K562 (cell line): ENCODE results near the gene CFAP97D2. TPM values are rescaled to one million over a fixed set of nuclear protein-coding genes. Genes with fewer than 3 reads are reported as not detected.

ENCODE experiments used
- ATAC-seq: fragments of 200-7000 bp; cut with Tn5 transposase; 3 replicates; pipeline ENCODE4 v1.9.1; 2020; ENCODE audit warnings: moderate library complexity
- BruUV-seq: library from RNA; stranded (reverse); fragments of 400-500 nt; replicated peaks from 2 replicates; lab custom pipeline; 2021; lab: Mats Ljungman, UMichigan
- CTCF ChIA-PET: fragments of 300-600 bp; formaldehyde crosslinking; extraction: SDS; loops from one replicate; lab custom pipeline; 2021; ENCODE audit warnings: low intra/inter-chr PET ratio; lab: Yijun Ruan, JAX
- POLR2A ChIA-PET: fragments of 300-600, 350-650 bp; sonication (Branson Sonifier 250); formaldehyde crosslinking; extraction: SDS; loops from one replicate; lab custom pipeline; 2021; ENCODE audit warnings: antibody characterized with exemption, inconsistent platforms; lab: Yijun Ruan, JAX
- DNase-seq, 4 experiments: peaks; one replicate each; pipeline versions ENCODE4 v3.0.0 to v3.0.0-alpha.2; 2011 to 2018; ENCODE audit warnings: low spot score in 3 of 4, mixed read lengths in 3 of 4; ENCODE audit errors: extremely low read depth in 1 of 4
- FAIRE-seq: peaks from 2 replicates; lab custom pipeline; 2011; peaks lifted over from hg19 to GRCh38; lab: Jason Lieb, UNC
- H2AFZ ChIP-seq: 2 replicates; pipeline ENCODE4 v1.6.0; 2011; ENCODE audit warnings: low read depth, low read length, control low read depth, inconsistent platforms
- H3K27ac ChIP-seq: fragments of 200-600 bp; 3 replicates; pipeline ENCODE4 v1.8.0; 2011; ENCODE audit warnings: low read depth, mild to moderate bottlenecking, control low read depth, inconsistent platforms, low read length, moderate library complexity, mixed read lengths; ENCODE audit errors: extremely low read depth
- H3K27me3 ChIP-seq, 2 experiments: fragments of 300-600 bp in 1 of 2; 2 replicates in 1 of 2; 3 replicates in 1 of 2; pipeline versions ENCODE4 v1.6.0 to v1.8.0; 2011; ENCODE audit warnings: inconsistent platforms in 2 of 2, low read length in 2 of 2, mild to moderate bottlenecking in 1 of 2, mixed read lengths in 1 of 2, moderate library complexity in 1 of 2; ENCODE audit not compliant: control insufficient read depth in 2 of 2, insufficient read depth in 2 of 2
- H3K36me3 ChIP-seq: fragments of 300-600 bp; 3 replicates; pipeline ENCODE4 v1.8.0; 2011; ENCODE audit warnings: mild to moderate bottlenecking, low read length, inconsistent platforms; ENCODE audit not compliant: control insufficient read depth, insufficient read depth
- H3K4me1 ChIP-seq, 2 experiments: fragments of 200-600 bp in 1 of 2; replicated peaks in 1 of 2; 2 replicates in 1 of 2; 3 replicates in 1 of 2; pipeline versions ENCODE4 v1.5.1 to v1.8.0; 2011; ENCODE audit warnings: inconsistent platforms in 2 of 2, low read length in 2 of 2, mild to moderate bottlenecking in 1 of 2, mixed read lengths in 1 of 2, moderate library complexity in 1 of 2; ENCODE audit not compliant: control insufficient read depth in 2 of 2, insufficient read depth in 2 of 2
- H3K4me2 ChIP-seq: 2 replicates; pipeline ENCODE4 v1.6.1; 2011; ENCODE audit warnings: low read length, control low read depth, inconsistent platforms, mixed read lengths; ENCODE audit not compliant: insufficient read depth
- H3K4me3 ChIP-seq: fragments of 200-600 bp; sonication (generic), shearing (Covaris generic); 2 replicates; pipeline ENCODE4 v1.5.1; 2016; ENCODE audit warnings: control low read depth, inconsistent platforms
- H3K79me2 ChIP-seq: fragments of 200-600 bp; 3 replicates; pipeline ENCODE4 v1.8.0; 2011; ENCODE audit warnings: low read length, inconsistent platforms; ENCODE audit not compliant: control insufficient read depth, insufficient read depth
- H3K9ac ChIP-seq, 2 experiments: 2 replicates each; pipeline versions ENCODE4 v1.6.0 to v1.6.1; 2011; ENCODE audit warnings: low read depth in 2 of 2, low read length in 2 of 2, control low read depth in 1 of 2, inconsistent platforms in 1 of 2, mild to moderate bottlenecking in 1 of 2, mixed read lengths in 1 of 2; ENCODE audit not compliant: insufficient read depth in 1 of 2
- H3K9me1 ChIP-seq: one replicate; pipeline ENCODE4 v1.6.0; 2011; ENCODE audit warnings: inconsistent platforms, mild to moderate bottlenecking, low read length, moderate library complexity; ENCODE audit not compliant: control insufficient read depth, insufficient read depth
- H3K9me3 ChIP-seq: replicated peaks from 2 replicates; pipeline ENCODE4 v1.5.1; 2011; ENCODE audit warnings: low read depth, low read length, inconsistent platforms; ENCODE audit not compliant: control insufficient read depth, insufficient read depth
- H4K20me1 ChIP-seq: replicated peaks from 2 replicates; pipeline ENCODE4 v1.6.1; 2011; ENCODE audit warnings: low read length, inconsistent platforms, mixed read lengths; ENCODE audit not compliant: control insufficient read depth, insufficient read depth
- BHLHE40 ChIP-seq: IDR thresholded peaks from 2 replicates; pipeline ENCODE4 v1.6.1; 2011; ENCODE audit warnings: low read length, improper control_type of control experiment
- BRD9 ChIP-seq: fragments of 450-650 bp; IDR thresholded peaks from 2 replicates; pipeline ENCODE4 v1.6.1; 2018; ENCODE audit warnings: low read depth; ENCODE audit not compliant: partially characterized antibody
- CCNT2 ChIP-seq: IDR thresholded peaks from 2 replicates; pipeline ENCODE4 v1.6.1; 2011; ENCODE audit warnings: borderline replicate concordance, low read depth, mild to moderate bottlenecking, moderate library complexity, mixed read lengths, low read length; ENCODE audit not compliant: insufficient read length; ENCODE audit errors: extremely low read depth
- HES1 ChIP-seq: fragments of 450-650 bp; IDR thresholded peaks from 2 replicates; pipeline ENCODE4 v1.6.1; 2016; ENCODE audit warnings: low read depth, mild to moderate bottlenecking, moderate library complexity
- KHSRP ChIP-seq: fragments of 450-650 bp; IDR thresholded peaks from 2 replicates; pipeline ENCODE4 v1.6.1; 2017
- LCOR ChIP-seq: sonication (generic); formaldehyde crosslinking; IDR thresholded peaks from 2 replicates; pipeline ENCODE4 v1.8.0; 2022; ENCODE audit warnings: mild to moderate bottlenecking, missing genetic modification reagents
- TEAD4 ChIP-seq, 2 experiments: sonication (generic) in 1 of 2; formaldehyde crosslinking in 1 of 2; IDR thresholded peaks; 2 replicates each; pipeline versions ENCODE4 v1.6.1 to v1.8.0; 2012 to 2022; ENCODE audit warnings: borderline replicate concordance in 1 of 2, inconsistent platforms in 1 of 2, low read length in 1 of 2, mild to moderate bottlenecking in 1 of 2, missing genetic modification reagents in 1 of 2
- YBX1 ChIP-seq: fragments of 450-650 bp; IDR thresholded peaks from 2 replicates; pipeline ENCODE4 v1.7.1; 2016; ENCODE audit warnings: mild to moderate bottlenecking
- WGBS: fragments of 100-300 bp; shearing (Covaris generic); methylation state at CpG from one replicate; pipeline ENCODE4 v1.1.6; 2016; ENCODE audit warnings: low coverage, mixed read lengths; ENCODE audit not compliant: insufficient coverage; ENCODE audit errors: missing lambda C conversion rate; 5-methylcytosine and 5-hydroxymethylcytosine counted together
- in situ Hi-C: fragments of 300-500 bp; cut with MboI; formaldehyde crosslinking; loops from 4 replicates; pipeline ENCODE4 v1.15.0; 2018; ENCODE audit warnings: inconsistent platforms, mixed read lengths
- intact Hi-C: fragments of 100-400 bp; cut with micrococcal nuclease; formaldehyde crosslinking; loops from 2 replicates; pipeline ENCODE4 v1.14.2; 2022
- polyA plus RNA-seq, 8 experiments: library from polyadenylated mRNA; depleted of rRNA in 4 of 8; stranded (reverse) in 5 of 8; unstranded in 3 of 8; fragments of >200 nt; fragmentation: Nextera tagmentation in 2 of 8; fragmentation: Illumina TruSeq in 1 of 8; extraction: Ambion mirVana in 2 of 8; extraction: Trizol in 1 of 8; gene quantifications; 2 replicates each; pipeline versions ENCODE4 v1.2.1 to v1.2.3, GENCODE V29; 2011 to 2014; ENCODE audit warnings: inconsistent platforms in 1 of 8, missing spikeins in 1 of 8
- total RNA-seq, 7 experiments: library from RNA; depleted of rRNA in 6 of 7; stranded (reverse); fragments of >200 nt in 6 of 7; fragmentation: Illumina TruSeq in 2 of 7; extraction: Trizol in 2 of 7; gene quantifications; 2 replicates each; pipeline versions ENCODE4 v1.2.1 to v1.2.3, GENCODE V29; 2011 to 2021; ENCODE audit warnings: low replicate concordance in 1 of 7
- TF ChIP-seq, protein P1 (sequence below): fragments of 450-650 bp; IDR thresholded peaks from 2 replicates; pipeline ENCODE4 v1.6.1; 2016; ENCODE audit warnings: borderline replicate concordance
- TF ChIP-seq, protein P2 (sequence below): fragments of 450-650 bp; IDR thresholded peaks from 2 replicates; pipeline ENCODE4 v1.7.0; 2016; ENCODE audit warnings: borderline replicate concordance

Gene CFAP97D2
- total and polyA plus RNA-seq, 9 of the 15 experiments (the other 6 are each of a cell fraction or from before 2014, with no cell fraction given): not detected

- Histone ChIP-seq H3K79me2 (no peaks in the 10 kb centered on the region), H3K27me3 (no peaks in the 10 kb centered on the region; a peak in 1 of 5 replicates), H3K4me2 (no peak overlapping the region), H3K27ac (no peak overlapping the region), H4K20me1 (no peaks in the 10 kb centered on the region), H3K36me3 (no peaks in the 10 kb centered on the region), H3K4me1 (no peaks in the 10 kb centered on the region; a peak in 1 of 5 replicates), H3K9ac (no peak overlapping the region), H2AFZ (no peak overlapping the region), H3K4me3 (no peak overlapping the region), H3K9me3 (no peaks in the 10 kb centered on the region), H3K9me1 (no peaks in the 10 kb centered on the region)
- in situ Hi-C loops: no loop called here
- FAIRE-seq: no peak
- no peak for DNase-seq
- intact Hi-C loops: no loop called here
- no peak for ATAC-seq
- 17% methylated on average over 4 of the region's 7 CpGs for WGBS
- no peak for TF ChIP-seq KHSRP
- TF ChIP-seq, protein P1, sequence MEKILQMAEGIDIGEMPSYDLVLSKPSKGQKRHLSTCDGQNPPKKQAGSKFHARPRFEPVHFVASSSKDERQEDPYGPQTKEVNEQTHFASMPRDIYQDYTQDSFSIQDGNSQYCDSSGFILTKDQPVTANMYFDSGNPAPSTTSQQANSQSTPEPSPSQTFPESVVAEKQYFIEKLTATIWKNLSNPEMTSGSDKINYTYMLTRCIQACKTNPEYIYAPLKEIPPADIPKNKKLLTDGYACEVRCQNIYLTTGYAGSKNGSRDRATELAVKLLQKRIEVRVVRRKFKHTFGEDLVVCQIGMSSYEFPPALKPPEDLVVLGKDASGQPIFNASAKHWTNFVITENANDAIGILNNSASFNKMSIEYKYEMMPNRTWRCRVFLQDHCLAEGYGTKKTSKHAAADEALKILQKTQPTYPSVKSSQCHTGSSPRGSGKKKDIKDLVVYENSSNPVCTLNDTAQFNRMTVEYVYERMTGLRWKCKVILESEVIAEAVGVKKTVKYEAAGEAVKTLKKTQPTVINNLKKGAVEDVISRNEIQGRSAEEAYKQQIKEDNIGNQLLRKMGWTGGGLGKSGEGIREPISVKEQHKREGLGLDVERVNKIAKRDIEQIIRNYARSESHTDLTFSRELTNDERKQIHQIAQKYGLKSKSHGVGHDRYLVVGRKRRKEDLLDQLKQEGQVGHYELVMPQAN: no peak
- BruUV-seq: no TSS peak
- ChIA-PET POLR2A (interaction anchor here (0.8 kb wide), 1 partner anchor 10 kb away, joined by 3 read pairs; no protein-coding TSS in a partner anchor), CTCF (no interaction called here)
These were observed 26.8 kb upstream of the CFAP97D2 start for GRCh38 chr13:114152285-114152645.

- Histone ChIP-seq H3K4me2 (no peak overlapping the region), H3K4me1 (no peaks in the 10 kb centered on the region; a peak in 1 of 5 replicates), H3K27me3 (no peaks in the 10 kb centered on the region; a peak in 1 of 5 replicates), H3K9ac (no peak overlapping the region), H2AFZ (no peak overlapping the region), H3K79me2 (no peaks in the 10 kb centered on the region), H3K4me3 (no peak overlapping the region), H4K20me1 (no peaks in the 10 kb centered on the region), H3K9me1 (no peaks in the 10 kb centered on the region), H3K9me3 (no peaks in the 10 kb centered on the region), H3K36me3 (no peaks in the 10 kb centered on the region), H3K27ac (no peak overlapping the region)
- in situ Hi-C loops: no loop called here
- ATAC-seq (no peak), FAIRE-seq (no peak), DNase-seq (no peak)
- BruUV-seq: no TSS peak
- ChIA-PET POLR2A (interaction anchor here (0.8 kb wide), 1 partner anchor 10 kb away, joined by 3 read pairs; no protein-coding TSS in a partner anchor), CTCF (no interaction called here)
- intact Hi-C loops: no loop called here
- 42% methylated on average over 20 of the region's 20 CpGs for WGBS
- TF ChIP-seq CCNT2 (no peak), BRD9 (no peak), BHLHE40 (no peak), TEAD4 (IDR thresholded peaks at IDR 0.05; ENCODE audit: low read length) (no peak), TEAD4 (CRISPR knock-in tag; IDR thresholded peaks at IDR 0.05; ENCODE audit: borderline replicate concordance) (no peak), LCOR (no peak), YBX1 (no peak), HES1 (no peak)
- TF ChIP-seq, protein P2, sequence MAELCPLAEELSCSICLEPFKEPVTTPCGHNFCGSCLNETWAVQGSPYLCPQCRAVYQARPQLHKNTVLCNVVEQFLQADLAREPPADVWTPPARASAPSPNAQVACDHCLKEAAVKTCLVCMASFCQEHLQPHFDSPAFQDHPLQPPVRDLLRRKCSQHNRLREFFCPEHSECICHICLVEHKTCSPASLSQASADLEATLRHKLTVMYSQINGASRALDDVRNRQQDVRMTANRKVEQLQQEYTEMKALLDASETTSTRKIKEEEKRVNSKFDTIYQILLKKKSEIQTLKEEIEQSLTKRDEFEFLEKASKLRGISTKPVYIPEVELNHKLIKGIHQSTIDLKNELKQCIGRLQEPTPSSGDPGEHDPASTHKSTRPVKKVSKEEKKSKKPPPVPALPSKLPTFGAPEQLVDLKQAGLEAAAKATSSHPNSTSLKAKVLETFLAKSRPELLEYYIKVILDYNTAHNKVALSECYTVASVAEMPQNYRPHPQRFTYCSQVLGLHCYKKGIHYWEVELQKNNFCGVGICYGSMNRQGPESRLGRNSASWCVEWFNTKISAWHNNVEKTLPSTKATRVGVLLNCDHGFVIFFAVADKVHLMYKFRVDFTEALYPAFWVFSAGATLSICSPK: no peak
These were observed 26.2 kb upstream of the CFAP97D2 start for GRCh38 chr13:114152831-114153371.
